ENCODE data around the gene GBX2. TPM values are rescaled to one million over a fixed set of nuclear protein-coding genes. Genes with fewer than 3 reads are reported as not detected.

Gene GBX2
- total and polyA plus RNA-seq, 10 of the 15 experiments (the other 5 are each of a cell fraction or from before 2014, with no cell fraction given): not detected

GRCh38 chr2:236173729-236174607, 5.8 kb upstream of the GBX2 start:
- no TSS peak for BruUV-seq (replicated peaks)
- in situ Hi-C loops (cut with MboI) (no loop called here), intact Hi-C loops (cut with micrococcal nuclease; ENCODE audit: unreplicated experiment) (no loop called here)
- H3K4me3 ChIP-seq: no peak overlapping the region
- FAIRE-seq (no peak), ATAC-seq (no peak), DNase-seq (ENCODE audit: low read depth, low spot score) (no peak)
- TF ChIP-seq YY1 (IDR thresholded peaks at IDR 0.05; ENCODE audit: low read depth, low read length): no peak
- no peak for TF ChIP-seq ZSCAN29 (IDR thresholded peaks at IDR 0.05)
- TF ChIP-seq CHD1 (IDR thresholded peaks at IDR 0.05; ENCODE audit: low read depth, low read length): no peak
- TF ChIP-seq, protein P1, sequence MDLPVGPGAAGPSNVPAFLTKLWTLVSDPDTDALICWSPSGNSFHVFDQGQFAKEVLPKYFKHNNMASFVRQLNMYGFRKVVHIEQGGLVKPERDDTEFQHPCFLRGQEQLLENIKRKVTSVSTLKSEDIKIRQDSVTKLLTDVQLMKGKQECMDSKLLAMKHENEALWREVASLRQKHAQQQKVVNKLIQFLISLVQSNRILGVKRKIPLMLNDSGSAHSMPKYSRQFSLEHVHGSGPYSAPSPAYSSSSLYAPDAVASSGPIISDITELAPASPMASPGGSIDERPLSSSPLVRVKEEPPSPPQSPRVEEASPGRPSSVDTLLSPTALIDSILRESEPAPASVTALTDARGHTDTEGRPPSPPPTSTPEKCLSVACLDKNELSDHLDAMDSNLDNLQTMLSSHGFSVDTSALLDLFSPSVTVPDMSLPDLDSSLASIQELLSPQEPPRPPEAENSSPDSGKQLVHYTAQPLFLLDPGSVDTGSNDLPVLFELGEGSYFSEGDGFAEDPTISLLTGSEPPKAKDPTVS (IDR thresholded peaks at IDR 0.05; ENCODE audit: low read depth, low read length): no peak
- no peak for TF ChIP-seq EP300 (IDR thresholded peaks at IDR 0.05; ENCODE audit: borderline replicate concordance in 1 of 2, control insufficient read depth in 1 of 2, low read depth in 2 of 2, low read length in 2 of 2)
- no peak for TF ChIP-seq TCF7 (IDR thresholded peaks at IDR 0.05; ENCODE audit: borderline replicate concordance)
- no peak for TF ChIP-seq TAF1 (IDR thresholded peaks at IDR 0.05; ENCODE audit: borderline replicate concordance, low read depth, low read length)
- TF ChIP-seq ATF2 (IDR thresholded peaks at IDR 0.05; ENCODE audit: low read length): no peak
- no peak for TF ChIP-seq PML (IDR thresholded peaks at IDR 0.05; ENCODE audit: low read length)
- no peaks in the 10 kb centered on the region for H3K4me1 ChIP-seq (ENCODE audit: control insufficient read depth, insufficient read depth, low read length)
- WGBS (ENCODE audit: insufficient coverage, insufficient replicate concordance, low lambda C conversion rate, missing lambda C conversion rate): 5% methylated on average over 23 of the region's 23 CpGs
- no peaks in the 10 kb centered on the region; the same call in 2 of the 3 replicates for H3K9me3 ChIP-seq (replicated peaks; ENCODE audit: control insufficient read depth, insufficient read depth, low read length)
- H3K27me3 ChIP-seq (replicated peaks in 1 of 2; ENCODE audit: control insufficient read depth in 2 of 2, insufficient read depth in 2 of 2, low read length in 1 of 2): peaks cover 1 to 8% of the 10 kb centered on the region in 2 experiments
- ChIA-PET SMC1A (ENCODE audit: uncharacterized antibody, unreplicated experiment) (no interaction called here), CTCF (no interaction called here), RAD21 (ENCODE audit: unreplicated experiment) (no interaction called here), POLR2A (no interaction called here)
- H3K36me3 ChIP-seq (ENCODE audit: control insufficient read depth in 2 of 2, insufficient read depth in 2 of 2, low read length in 1 of 2): no peaks in the 10 kb centered on the region
- H3K27ac ChIP-seq (ENCODE audit: control insufficient read depth, insufficient read depth): no peak overlapping the region
- H3K79me2 ChIP-seq (ENCODE audit: control insufficient read depth, insufficient read depth, low read length): no peaks in the 10 kb centered on the region
- H4K20me1 ChIP-seq (ENCODE audit: control insufficient read depth, insufficient read depth): no peaks in the 10 kb centered on the region
- H2AFZ ChIP-seq (ENCODE audit: control insufficient read depth, low read depth, low read length): no peak overlapping the region
- no peak overlapping the region for H3K9ac ChIP-seq (ENCODE audit: control insufficient read depth, insufficient read depth, low read length)
- no peak overlapping the region for H3K4me2 ChIP-seq (ENCODE audit: control insufficient read depth, insufficient read depth)

Data from GM12878 (cell line).